GM18858 (cell line): Measurements from ENCODE around the gene WSCD2.

ENCODE experiments used
- ATAC-seq: cut with Tn5 transposase; IDR thresholded peaks from one replicate; pipeline ENCODE4 v1.9.1; 2021; ENCODE audit not compliant: unreplicated experiment

WSCD2 gene

GRCh38 chr12:108126990-108127501, 2.0 kb upstream of the WSCD2 start:
- ATAC-seq = no peak

GRCh38 chr12:108127654-108128053, 1.4 kb upstream of the WSCD2 start:
- no peak for ATAC-seq

GRCh38 chr12:108128221-108129016, 669 bp upstream of the WSCD2 start:
- no peak for ATAC-seq

- no peak for ATAC-seq
Measured at GRCh38 chr12:108131035-108131434, 1.9 kb downstream of the WSCD2 start.

GRCh38 chr12:108131657-108132126, 2.6 kb downstream of the WSCD2 start:
- ATAC-seq = no peak

- ATAC-seq = no peak
Measured at GRCh38 chr12:108133482-108133881, 4.4 kb downstream of the WSCD2 start.

GRCh38 chr12:108134744-108135143, 5.7 kb downstream of the WSCD2 start:
- ATAC-seq = no peak

- no peak for ATAC-seq
Measured at GRCh38 chr12:108135627-108136026, 6.5 kb downstream of the WSCD2 start.

GRCh38 chr12:108136697-108137096, 7.6 kb downstream of the WSCD2 start:
- ATAC-seq = no peak

- no peak for ATAC-seq
Measured at GRCh38 chr12:108139454-108139853, 10.4 kb downstream of the WSCD2 start.

GRCh38 chr12:108140501-108140900, 11.4 kb downstream of the WSCD2 start:
- ATAC-seq = no peak

- ATAC-seq = no peak
Measured at GRCh38 chr12:108141600-108142130, 12.6 kb downstream of the WSCD2 start.

GRCh38 chr12:108143144-108143543, 14.1 kb downstream of the WSCD2 start:
- ATAC-seq = no peak

- ATAC-seq = no peak
Measured at GRCh38 chr12:108144080-108144479, 15.0 kb downstream of the WSCD2 start.

- no peak for ATAC-seq
Measured at GRCh38 chr12:108145011-108145410, 15.9 kb downstream of the WSCD2 start.

- ATAC-seq = no peak
Measured at GRCh38 chr12:108146035-108146893, 17.2 kb downstream of the WSCD2 start.

GRCh38 chr12:108147279-108147678, 18.2 kb downstream of the WSCD2 start:
- no peak for ATAC-seq

GRCh38 chr12:108148521-108149074, 19.5 kb downstream of the WSCD2 start:
- no peak for ATAC-seq

GRCh38 chr12:108150436-108150835, 21.3 kb downstream of the WSCD2 start:
- ATAC-seq = no peak

- no peak for ATAC-seq
Measured at GRCh38 chr12:108151533-108152169, 22.6 kb downstream of the WSCD2 start.

- no peak for ATAC-seq
Measured at GRCh38 chr12:108152170-108152538, 23.1 kb downstream of the WSCD2 start.
